K562 (cell line): ENCODE results near the gene NUP98. TPM values are rescaled to one million over a fixed set of nuclear protein-coding genes. Genes with fewer than 3 reads are reported as not detected.

Experiments
- DACH1 ChIP-seq: fragments of 450-650 bp; IDR thresholded peaks from 2 replicates; pipeline ENCODE4 v1.6.1; 2018; ENCODE audit not compliant: partially characterized antibody
- ESRRB ChIP-seq: fragments of 250-450 bp; sonication (Bioruptor Pico); IDR thresholded peaks from 2 replicates; pipeline ENCODE4 v1.5.0; 2020; ENCODE audit warnings: mild to moderate bottlenecking, moderate library complexity, borderline replicate concordance
- ETV6 ChIP-seq, 3 experiments: fragments of 150-350 bp in 1 of 3; sonication (generic) in 1 of 3; formaldehyde crosslinking in 1 of 3; IDR thresholded peaks; 2 replicates each; pipeline versions ENCODE4 v1.6.1 to v1.8.0; 2014 to 2022; ENCODE audit warnings: borderline replicate concordance in 2 of 3, low read depth in 2 of 3, antibody characterized with exemption in 1 of 3, low read length in 1 of 3, mild to moderate bottlenecking in 1 of 3, missing genetic modification reagents in 1 of 3
- JUND ChIP-seq, 2 experiments: IDR thresholded peaks; 2 replicates in 1 of 2; 3 replicates in 1 of 2; pipeline ENCODE4 v1.6.1; 2011; ENCODE audit warnings: borderline replicate concordance in 2 of 2, low read depth in 2 of 2, low read length in 2 of 2, improper control_type of control experiment in 1 of 2, missing biosample characterization in 1 of 2, missing genetic modification characterization in 1 of 2, missing genetic modification reagents in 1 of 2
- KHSRP ChIP-seq: fragments of 450-650 bp; IDR thresholded peaks from 2 replicates; pipeline ENCODE4 v1.6.1; 2017
- KLF1 ChIP-seq: fragments of 450-650 bp; IDR thresholded peaks from 2 replicates; pipeline ENCODE4 v1.6.1; 2016; ENCODE audit warnings: missing genetic modification characterization, missing compliant biosample characterization
- PHF8 ChIP-seq: fragments of 200-600 bp; sonication (generic); IDR thresholded peaks from 2 replicates; pipeline ENCODE4 v1.6.1; 2012; ENCODE audit warnings: mixed run types, mild to moderate bottlenecking, inconsistent platforms, low read length, moderate library complexity, borderline replicate concordance
- POLR2H ChIP-seq: IDR thresholded peaks from 2 replicates; pipeline ENCODE4 v1.6.1; 2016; ENCODE audit warnings: missing genetic modification characterization, low read depth, mild to moderate bottlenecking, control low read depth, missing compliant biosample characterization, moderate library complexity
- PPARD ChIP-seq: fragments of 250-450 bp; sonication (Bioruptor Pico); IDR thresholded peaks from 2 replicates; pipeline ENCODE4 v1.8.0; 2022; ENCODE audit warnings: inconsistent platforms, mild to moderate bottlenecking, moderate library complexity
- SETDB1 ChIP-seq: IDR thresholded peaks from one replicate; pipeline ENCODE4 v1.6.1; 2012; ENCODE audit warnings: low read length, control low read depth, inconsistent platforms
- SPI1 ChIP-seq: IDR thresholded peaks from 2 replicates; pipeline ENCODE4 v1.6.1; 2011; ENCODE audit warnings: low read depth, low read length, control low read depth, borderline replicate concordance
- ZBTB11 ChIP-seq, 3 experiments: fragments of 200-800 bp in 1 of 3; fragments of 250-450 bp in 1 of 3; fragments of 450-650 bp in 1 of 3; sonication (Bioruptor Pico) in 1 of 3; sonication (Bioruptor generic) in 1 of 3; formaldehyde crosslinking in 1 of 3; IDR thresholded peaks; 2 replicates each; pipeline versions ENCODE4 v1.6.1 to v1.8.0; 2016 to 2022; ENCODE audit warnings: mild to moderate bottlenecking in 2 of 3, missing genetic modification characterization in 2 of 3, missing compliant biosample characterization in 1 of 3, moderate library complexity in 1 of 3
- ZNF212 ChIP-seq: fragments of 450-650 bp; formaldehyde crosslinking; IDR thresholded peaks from 2 replicates; pipeline ENCODE4 v1.4.0; 2020; ENCODE audit warnings: mild to moderate bottlenecking
- ZNF239 ChIP-seq: fragments of 250-450 bp; sonication (Bioruptor Pico); IDR thresholded peaks from 2 replicates; pipeline ENCODE4 v1.4.0; 2020; ENCODE audit warnings: mild to moderate bottlenecking
- ZNF282 ChIP-seq: sonication (generic); formaldehyde crosslinking; IDR thresholded peaks from 2 replicates; pipeline ENCODE4 v1.8.1; 2023; ENCODE audit warnings: missing genetic modification reagents
- ZNF57 ChIP-seq: fragments of 450-650 bp; formaldehyde crosslinking; IDR thresholded peaks from 2 replicates; pipeline ENCODE4 v1.4.0; 2020; ENCODE audit warnings: mild to moderate bottlenecking, moderate library complexity
- polyA plus RNA-seq, 8 experiments: library from polyadenylated mRNA; depleted of rRNA in 4 of 8; stranded (reverse) in 5 of 8; unstranded in 3 of 8; fragments of >200 nt; fragmentation: Nextera tagmentation in 2 of 8; fragmentation: Illumina TruSeq in 1 of 8; extraction: Ambion mirVana in 2 of 8; extraction: Trizol in 1 of 8; gene quantifications; 2 replicates each; pipeline versions ENCODE4 v1.2.1 to v1.2.3, GENCODE V29; 2011 to 2014; ENCODE audit warnings: inconsistent platforms in 1 of 8, missing spikeins in 1 of 8
- total RNA-seq, 7 experiments: library from RNA; depleted of rRNA in 6 of 7; stranded (reverse); fragments of >200 nt in 6 of 7; fragmentation: Illumina TruSeq in 2 of 7; extraction: Trizol in 2 of 7; gene quantifications; 2 replicates each; pipeline versions ENCODE4 v1.2.1 to v1.2.3, GENCODE V29; 2011 to 2021; ENCODE audit warnings: low replicate concordance in 1 of 7
- TF ChIP-seq, protein P1 (sequence below): fragments of 450-650 bp; IDR thresholded peaks from 2 replicates; pipeline ENCODE4 v1.6.1; 2016; ENCODE audit warnings: antibody characterized with exemption

The NUP98 gene
- total and polyA plus RNA-seq, 9 of the 15 experiments (the other 6 are each of a cell fraction or from before 2014, with no cell fraction given): 45.1 to 196 (median 130) TPM

DNA sequence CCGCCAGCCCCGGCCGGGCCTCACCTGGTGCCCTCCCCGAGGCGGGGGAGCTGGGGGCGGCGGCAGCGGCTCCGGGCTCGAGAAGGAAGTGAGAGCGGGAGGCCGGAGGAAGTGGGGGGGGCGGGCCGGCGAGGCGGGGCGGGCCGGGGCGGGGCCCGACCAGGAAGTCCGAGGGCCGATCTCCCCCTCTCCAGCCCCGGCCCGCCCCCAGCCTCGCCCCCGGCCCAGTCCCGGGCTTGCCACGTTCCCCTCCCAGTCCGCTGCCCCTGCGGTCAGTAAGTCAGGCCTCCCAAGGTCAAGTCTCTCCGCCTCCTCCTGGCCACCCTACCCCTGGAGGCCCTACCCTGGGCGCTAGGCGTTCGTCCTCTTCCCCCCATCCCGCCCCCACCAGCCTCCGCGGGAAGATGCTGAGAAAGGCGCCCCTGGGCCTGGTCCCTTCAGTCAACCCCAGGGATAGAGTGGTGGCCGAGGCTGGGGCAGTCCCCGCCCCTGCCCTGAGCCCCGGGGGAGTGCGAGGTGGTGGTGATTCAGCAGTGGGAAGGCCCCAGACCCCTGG, 43.6 kb upstream of the NUP98 start, which contains the start of gene RHOG (continued):
- TF ChIP-seq, protein P1, sequence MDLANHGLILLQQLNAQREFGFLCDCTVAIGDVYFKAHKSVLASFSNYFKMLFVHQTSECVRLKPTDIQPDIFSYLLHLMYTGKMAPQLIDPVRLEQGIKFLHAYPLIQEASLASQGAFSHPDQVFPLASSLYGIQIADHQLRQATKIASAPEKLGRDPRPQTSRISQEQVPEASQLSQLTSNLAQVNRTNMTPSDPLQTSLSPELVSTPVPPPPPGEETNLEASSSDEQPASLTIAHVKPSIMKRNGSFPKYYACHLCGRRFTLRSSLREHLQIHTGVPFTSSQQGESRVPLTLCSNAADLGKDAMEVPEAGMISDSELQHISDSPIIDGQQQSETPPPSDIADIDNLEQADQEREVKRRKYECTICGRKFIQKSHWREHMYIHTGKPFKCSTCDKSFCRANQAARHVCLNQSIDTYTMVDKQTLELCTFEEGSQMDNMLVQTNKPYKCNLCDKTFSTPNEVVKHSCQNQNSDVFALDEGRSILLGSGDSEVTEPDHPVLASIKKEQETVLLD: no peak
- TF ChIP-seq KLF1 (tag) (no peak), JUND (IDR thresholded peaks at IDR 0.05; ENCODE audit: borderline replicate concordance, low read depth, low read length) (peak; percentile 60), JUND (tag; IDR thresholded peaks at IDR 0.05; ENCODE audit: borderline replicate concordance, low read depth, low read length) (no peak; the same call in 2 of the 3 replicates), DACH1 (no peak), ESRRB (CRISPR knock-in tag) (no peak), ZNF282 (CRISPR knock-in tag) (no peak), SPI1 (peak; percentile 68; the same call in 1 of the 2 replicates), PPARD (CRISPR knock-in tag) (no peak), PHF8 (peak; percentile 42; the same call in 1 of the 2 replicates), KHSRP (no peak), POLR2H (tag) (peak; percentile 55; the same call in 1 of the 2 replicates), ZBTB11 (CRISPR knock-in tag; IDR thresholded peaks at IDR 0.05) (peak in 1 of 3 experiments; percentile 70; a peak in 2 of 6 replicates), ZNF212 (no peak), ZNF239 (CRISPR knock-in tag) (no peak), ETV6 (IDR thresholded peaks at IDR 0.05; ENCODE audit: borderline replicate concordance in 1 of 2, low read depth in 2 of 2, low read length in 1 of 2) (peak; percentile 56 to 79; a peak in 2 of 4 replicates), ETV6 (CRISPR knock-in tag; IDR thresholded peaks at IDR 0.05; ENCODE audit: borderline replicate concordance) (no peak), ZNF57 (CRISPR knock-in tag) (no peak), SETDB1 (no peak)
